GM18873 (cell line): ENCODE results near the gene TRAPPC2L.
"Not testable (repeated sequence)": the region's sequence is repeated elsewhere in the genome, so short reads cannot be mapped to it uniquely, and the experiment has no call there.

ENCODE experiments used
- ATAC-seq: cut with Tn5 transposase; IDR thresholded peaks from one replicate; pipeline ENCODE4 v1.9.1; 2021; ENCODE audit warnings: mild to moderate bottlenecking, moderate library complexity, moderate number of reproducible peaks; ENCODE audit not compliant: unreplicated experiment, low FRiP score

The TRAPPC2L gene

GRCh38 chr16:88817785-88818574 lies 38.9 kb upstream of the TRAPPC2L start:
- ATAC-seq, result no peak

GRCh38 chr16:88818575-88818874 lies 38.4 kb upstream of the TRAPPC2L start:
- no peak for ATAC-seq

DNA sequence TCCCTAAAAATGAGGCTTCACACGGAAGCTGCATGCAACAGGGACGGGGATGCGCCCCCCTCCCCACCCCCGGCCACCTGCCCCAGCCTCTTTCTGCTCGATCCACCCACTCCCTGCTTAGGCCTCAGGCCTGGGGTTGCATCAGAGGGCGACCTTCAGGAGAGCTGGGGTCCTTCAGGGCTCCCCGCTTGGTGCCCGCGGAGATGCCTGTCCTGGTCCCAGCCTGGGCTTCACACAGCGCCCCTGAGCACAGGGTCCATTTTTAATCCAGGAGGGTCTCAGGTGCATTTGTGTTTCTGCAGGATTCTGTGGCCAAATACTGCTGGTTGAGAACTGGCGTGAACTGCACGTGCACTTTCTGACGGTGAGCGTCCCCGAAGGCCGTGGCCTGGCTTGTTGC lies 37.8 kb upstream of the TRAPPC2L start:
- no peak for ATAC-seq

DNA sequence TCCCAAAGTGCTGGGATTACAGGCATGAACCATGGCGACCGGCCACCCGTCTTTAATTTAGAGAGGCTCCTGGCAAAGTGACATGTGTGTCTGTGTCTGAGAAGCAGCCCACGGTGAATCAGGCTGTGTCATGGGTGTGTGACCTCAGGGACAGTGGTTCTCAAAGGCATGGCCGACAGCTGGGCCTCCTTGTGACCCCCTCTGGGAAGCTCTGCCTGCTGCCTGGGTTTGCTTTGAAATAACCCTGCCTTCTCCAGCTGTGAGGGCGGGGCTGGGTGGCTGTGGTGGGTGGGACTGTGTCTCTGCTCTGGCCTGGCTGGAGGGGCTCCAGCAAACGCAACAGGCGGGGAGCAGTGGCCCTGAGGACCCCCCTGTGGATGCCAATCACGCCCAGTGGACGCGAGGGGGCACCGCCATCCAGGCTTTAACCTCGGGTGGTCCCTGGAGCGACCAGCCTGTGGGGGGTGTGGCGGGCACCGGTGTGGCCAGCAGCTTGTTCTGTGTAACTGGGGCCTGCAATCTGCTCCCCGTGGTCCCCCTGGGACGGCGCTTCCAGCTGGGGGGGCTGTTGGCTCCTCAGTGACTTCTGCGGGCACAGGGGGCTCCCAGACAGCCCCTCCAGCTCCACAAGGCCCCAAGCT lies 36.4 kb upstream of the TRAPPC2L start:
- ATAC-seq, result no peak

GRCh38 chr16:88821168-88821850 lies 35.6 kb upstream of the TRAPPC2L start:
- ATAC-seq, result no peak

GRCh38 chr16:88822281-88823040 lies 34.5 kb upstream of the TRAPPC2L start:
- no peak for ATAC-seq

GRCh38 chr16:88823646-88824045 lies 33.3 kb upstream of the TRAPPC2L start:
- not testable (repeated sequence) for ATAC-seq

- no peak for ATAC-seq
Observed at GRCh38 chr16:88824256-88825077, 32.5 kb upstream of the TRAPPC2L start.

DNA sequence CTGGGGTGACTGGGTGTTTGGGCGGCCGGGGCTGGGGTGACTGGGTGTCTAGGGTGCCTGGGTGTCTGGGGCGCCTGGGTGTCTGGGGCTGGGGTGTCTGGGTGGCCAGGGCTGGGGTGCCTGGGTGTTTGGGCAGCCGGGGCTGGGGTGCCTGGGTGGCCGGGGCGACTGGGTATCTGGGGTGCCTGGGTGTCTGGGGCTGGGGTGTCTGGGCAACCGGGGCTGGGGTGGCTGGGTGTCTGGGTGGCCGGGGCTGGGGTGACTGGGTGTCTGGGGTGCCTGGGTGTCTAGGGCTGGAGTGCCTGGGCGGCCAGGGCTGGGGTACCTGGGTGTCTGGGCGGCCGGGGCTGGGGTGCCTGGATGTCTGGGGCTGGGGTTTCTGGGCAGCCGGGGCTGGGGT lies 31.8 kb upstream of the TRAPPC2L start:
- no peak for ATAC-seq

- ATAC-seq, result no peak
Observed at GRCh38 chr16:88826070-88826840, 30.7 kb upstream of the TRAPPC2L start.

DNA sequence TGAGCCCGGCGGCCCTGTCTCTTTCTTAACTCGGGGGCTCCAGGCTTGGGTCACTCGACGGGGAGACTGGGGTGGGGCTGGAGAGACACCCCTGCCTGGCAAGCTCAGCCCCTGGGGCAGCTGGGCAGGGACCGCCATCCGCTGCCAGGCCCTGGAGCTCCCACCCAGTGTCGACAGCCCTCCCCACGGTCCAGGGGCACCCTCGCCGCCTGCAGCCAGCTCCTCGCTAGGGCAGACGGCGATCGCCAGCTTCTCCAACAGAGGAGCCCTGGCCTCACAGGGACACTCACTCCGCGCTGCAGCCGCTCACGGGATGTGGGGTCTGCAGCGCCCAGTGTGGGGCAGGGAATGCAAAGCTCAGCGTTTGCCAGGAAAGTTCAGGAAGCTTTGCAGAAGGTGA lies 29.2 kb upstream of the TRAPPC2L start:
- no peak for ATAC-seq

- no peak for ATAC-seq
Observed at GRCh38 chr16:88828711-88829110, 28.2 kb upstream of the TRAPPC2L start.

GRCh38 chr16:88830258-88830657 lies 26.7 kb upstream of the TRAPPC2L start:
- ATAC-seq, result no peak

DNA sequence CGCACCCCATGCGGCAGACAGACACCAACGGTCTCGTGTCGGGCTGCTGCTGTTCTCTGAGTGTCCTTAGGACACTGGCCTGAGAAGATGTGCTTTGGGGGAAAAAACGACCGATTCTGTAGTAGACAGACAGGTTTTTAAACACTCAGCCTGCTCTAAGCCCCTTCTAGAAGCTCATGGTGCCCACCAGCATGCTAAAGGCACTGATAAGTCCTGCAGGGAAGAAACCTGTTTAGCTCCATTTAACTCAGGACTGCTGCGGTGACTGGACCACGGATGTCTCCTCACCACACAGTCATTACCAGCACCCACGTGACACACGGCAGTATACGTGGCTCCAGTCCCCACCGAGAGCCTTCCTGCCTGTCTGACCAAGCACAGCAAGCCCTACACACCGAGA lies 26.1 kb upstream of the TRAPPC2L start:
- ATAC-seq, result no peak

- ATAC-seq, result no peak
Observed at GRCh38 chr16:88831838-88832237, 25.1 kb upstream of the TRAPPC2L start.

DNA sequence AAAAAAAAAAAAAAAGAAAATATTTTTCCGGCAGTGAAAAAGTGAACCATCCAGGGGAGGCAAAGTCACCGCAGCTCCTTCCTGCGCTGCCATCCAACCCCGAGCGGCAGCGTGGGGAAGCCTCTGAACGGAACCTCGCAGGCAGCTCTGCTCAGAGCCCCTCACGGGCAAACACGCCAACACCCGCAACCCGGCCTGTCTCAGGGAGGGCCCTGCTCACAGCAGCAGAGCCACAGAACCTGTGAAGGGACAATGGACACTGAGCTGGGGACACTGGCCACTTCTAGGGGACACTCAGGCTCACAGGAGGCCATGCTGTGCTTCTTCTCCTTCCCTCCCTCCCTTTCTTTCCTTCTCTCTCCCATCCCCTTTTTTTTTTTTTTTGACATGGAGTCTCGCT lies 23.8 kb upstream of the TRAPPC2L start:
- ATAC-seq, result no peak

DNA sequence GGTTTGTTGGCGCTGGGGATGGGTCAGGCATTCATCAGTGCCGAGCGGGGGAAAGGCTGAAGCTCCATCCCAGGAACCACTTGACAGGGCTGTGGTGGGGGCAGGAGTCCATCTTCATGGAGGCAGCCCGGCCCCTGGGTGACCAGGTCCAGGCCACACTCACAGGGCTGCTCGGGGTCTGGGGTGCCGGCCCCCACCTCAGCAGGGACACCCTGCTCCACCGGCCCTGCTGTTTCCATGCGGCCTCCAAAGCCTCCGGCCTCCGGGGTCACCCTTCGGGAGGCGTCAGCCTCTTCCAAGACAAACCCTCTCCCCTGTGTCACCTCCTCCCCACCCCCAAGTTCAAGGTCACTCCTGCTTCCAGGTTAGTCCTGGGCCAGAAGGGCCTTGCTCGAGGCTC lies 22.3 kb upstream of the TRAPPC2L start:
- ATAC-seq, result no peak

DNA sequence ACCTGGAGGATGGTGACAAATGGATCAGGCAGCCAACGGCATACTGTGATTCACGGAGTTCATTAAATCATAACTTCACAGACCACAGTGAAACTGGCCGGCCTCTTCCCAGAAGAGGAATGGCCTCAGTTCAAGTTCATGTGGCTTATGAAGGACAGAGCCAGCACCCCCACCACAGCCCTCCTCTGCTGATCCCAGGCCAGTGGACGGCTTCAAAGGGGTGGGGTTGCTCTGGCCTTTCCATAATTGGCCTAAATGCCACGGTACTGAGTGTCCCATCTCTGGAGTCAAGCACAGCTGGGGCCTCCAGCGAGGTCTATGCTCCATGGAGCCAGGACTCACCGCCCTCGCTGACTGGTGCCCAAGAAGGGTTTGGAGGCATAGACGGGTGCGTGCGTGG lies 21.5 kb upstream of the TRAPPC2L start:
- no peak for ATAC-seq

DNA sequence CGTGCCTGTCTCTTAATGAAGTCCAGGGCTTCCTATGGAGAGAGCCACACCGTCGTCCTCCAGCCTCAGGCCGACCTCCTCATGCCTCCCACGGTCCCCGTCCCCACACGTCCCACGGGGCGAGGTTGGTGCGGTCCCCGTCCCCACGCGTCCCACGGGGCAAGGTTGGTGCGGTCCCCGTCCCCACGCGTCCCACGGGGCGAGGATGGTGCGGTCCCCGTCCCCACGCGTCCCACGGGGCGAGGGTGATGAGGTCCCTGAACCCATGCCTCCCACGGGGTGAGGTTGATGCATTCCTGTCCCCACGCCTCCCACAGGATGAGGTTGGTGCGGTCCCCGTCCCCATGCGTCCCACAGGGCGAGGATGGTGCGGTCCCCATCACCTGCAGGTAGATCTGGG lies 21.1 kb upstream of the TRAPPC2L start:
- no peak for ATAC-seq
